Measurements from ENCODE around the gene JAKMIP3.

Gene JAKMIP3

DNA sequence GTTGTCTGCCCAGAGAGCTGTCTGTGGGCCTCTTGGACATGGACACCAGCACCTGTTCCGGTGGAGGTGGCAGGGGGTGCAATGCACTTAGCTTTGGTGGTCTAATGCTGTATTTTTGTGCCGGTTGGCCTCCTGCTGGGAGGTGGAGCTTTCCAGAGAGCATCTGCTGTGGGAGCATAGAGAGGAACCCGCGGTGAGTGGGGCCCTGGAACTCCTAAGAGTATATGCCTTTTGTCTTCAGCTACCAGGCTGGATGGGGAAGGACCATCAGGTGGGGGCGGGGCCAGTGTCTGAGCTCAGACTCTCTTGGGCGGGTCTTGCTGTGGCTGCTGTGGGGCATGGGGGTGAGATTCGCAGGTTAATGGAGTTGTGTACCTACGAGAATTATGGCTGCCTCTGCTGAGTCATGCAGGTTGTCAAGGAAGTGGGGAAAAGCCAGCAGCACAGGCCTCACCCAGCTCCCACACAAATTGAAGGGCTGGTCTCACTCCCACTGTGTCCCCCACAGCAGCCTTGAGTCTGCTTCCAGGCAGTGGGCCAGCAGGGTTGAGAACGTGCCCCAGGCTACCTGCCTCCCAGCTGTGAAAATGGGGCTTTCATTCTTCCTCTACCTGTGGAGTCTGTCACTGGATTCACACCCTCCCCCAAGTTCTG is 29.0 kb downstream of the JAKMIP3 start:
- Histone ChIP-seq H3K4me3 (ENCODE audit: low read length) (no peak overlapping the region), H3K36me3 (ENCODE audit: control insufficient read depth, low read length) (no peaks in the 10 kb centered on the region), H3K27ac (ENCODE audit: low read depth, low read length) (no peak overlapping the region), H3F3A (ENCODE audit: control insufficient read depth, insufficient read depth) (no peaks in the 10 kb centered on the region), H4K20me1 (ENCODE audit: control insufficient read depth, insufficient read depth, low read depth, low read length) (no peaks in the 10 kb centered on the region), H3K4me2 (ENCODE audit: low read length) (no peak overlapping the region), H3K79me2 (ENCODE audit: control insufficient read depth, low read length) (no peaks in the 10 kb centered on the region), H3K9me3 (ENCODE audit: control insufficient read depth, insufficient read depth, low read length) (peaks cover 10% of the 10 kb centered on the region; the same call in 1 of the 2 replicates), H3K27me3 (ENCODE audit: control insufficient read depth, low read length) (no peaks in the 10 kb centered on the region), H3K4me1 (ENCODE audit: control insufficient read depth, low read length) (no peaks in the 10 kb centered on the region), H3K9me2 (replicated peaks; ENCODE audit: control insufficient read depth, low read length) (no peaks in the 10 kb centered on the region)
- TF ChIP-seq, protein P1, sequence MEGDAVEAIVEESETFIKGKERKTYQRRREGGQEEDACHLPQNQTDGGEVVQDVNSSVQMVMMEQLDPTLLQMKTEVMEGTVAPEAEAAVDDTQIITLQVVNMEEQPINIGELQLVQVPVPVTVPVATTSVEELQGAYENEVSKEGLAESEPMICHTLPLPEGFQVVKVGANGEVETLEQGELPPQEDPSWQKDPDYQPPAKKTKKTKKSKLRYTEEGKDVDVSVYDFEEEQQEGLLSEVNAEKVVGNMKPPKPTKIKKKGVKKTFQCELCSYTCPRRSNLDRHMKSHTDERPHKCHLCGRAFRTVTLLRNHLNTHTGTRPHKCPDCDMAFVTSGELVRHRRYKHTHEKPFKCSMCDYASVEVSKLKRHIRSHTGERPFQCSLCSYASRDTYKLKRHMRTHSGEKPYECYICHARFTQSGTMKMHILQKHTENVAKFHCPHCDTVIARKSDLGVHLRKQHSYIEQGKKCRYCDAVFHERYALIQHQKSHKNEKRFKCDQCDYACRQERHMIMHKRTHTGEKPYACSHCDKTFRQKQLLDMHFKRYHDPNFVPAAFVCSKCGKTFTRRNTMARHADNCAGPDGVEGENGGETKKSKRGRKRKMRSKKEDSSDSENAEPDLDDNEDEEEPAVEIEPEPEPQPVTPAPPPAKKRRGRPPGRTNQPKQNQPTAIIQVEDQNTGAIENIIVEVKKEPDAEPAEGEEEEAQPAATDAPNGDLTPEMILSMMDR (IDR thresholded peaks at IDR 0.05; ENCODE audit: low read depth, low read length, poor library complexity, severe bottlenecking), result no peak
- TF ChIP-seq EZH2phosphoT487 (IDR thresholded peaks at IDR 0.05; ENCODE audit: borderline replicate concordance, low read length), result no peak

DNA sequence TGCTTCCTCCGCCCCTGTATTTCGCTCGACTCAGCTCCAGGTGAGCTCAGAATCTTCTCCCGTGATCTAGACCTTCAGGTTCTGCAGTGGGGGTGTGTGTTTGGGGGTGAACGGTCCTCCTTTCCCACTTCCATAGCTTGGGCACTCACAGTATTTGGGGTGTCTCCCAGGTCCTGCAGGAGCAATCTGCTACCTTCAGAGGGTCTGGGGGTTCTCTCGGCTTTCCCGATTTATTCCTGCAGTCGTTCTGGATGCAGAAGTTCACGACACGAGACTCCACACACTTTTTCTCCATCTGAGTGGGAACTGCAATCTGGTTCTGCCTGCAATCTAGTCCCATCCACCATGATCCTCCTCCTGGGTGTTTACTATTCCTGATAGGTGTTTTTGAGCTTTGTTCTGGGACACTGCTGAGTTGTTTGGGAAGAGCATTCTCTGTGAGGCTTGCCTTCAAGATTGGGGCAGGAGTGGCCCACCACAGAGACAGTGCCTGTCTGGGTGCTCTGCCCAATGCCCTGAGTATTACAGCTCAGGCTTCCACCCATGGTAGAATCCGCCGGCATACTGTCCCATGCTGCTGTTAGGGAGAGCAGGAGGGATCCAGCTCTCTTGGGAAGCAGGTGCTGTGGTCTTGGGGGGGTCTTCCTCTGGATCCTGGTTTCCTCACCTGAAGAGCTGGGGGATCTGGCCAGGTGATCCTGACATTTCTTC is 29.8 kb downstream of the JAKMIP3 start:
- Histone ChIP-seq H3K9me3 (ENCODE audit: control insufficient read depth, insufficient read depth, low read length) (peaks cover 10% of the 10 kb centered on the region; the same call in 1 of the 2 replicates), H3K9me2 (replicated peaks; ENCODE audit: control insufficient read depth, low read length) (no peaks in the 10 kb centered on the region), H3K27me3 (ENCODE audit: control insufficient read depth, low read length) (no peaks in the 10 kb centered on the region), H3K4me3 (ENCODE audit: low read length) (no peak overlapping the region), H3F3A (ENCODE audit: control insufficient read depth, insufficient read depth) (no peaks in the 10 kb centered on the region), H4K20me1 (ENCODE audit: control insufficient read depth, insufficient read depth, low read depth, low read length) (no peaks in the 10 kb centered on the region), H3K79me2 (ENCODE audit: control insufficient read depth, low read length) (no peaks in the 10 kb centered on the region), H3K4me1 (ENCODE audit: control insufficient read depth, low read length) (no peaks in the 10 kb centered on the region), H3K27ac (ENCODE audit: low read depth, low read length) (no peak overlapping the region), H3K36me3 (ENCODE audit: control insufficient read depth, low read length) (no peaks in the 10 kb centered on the region), H3K4me2 (ENCODE audit: low read length) (no peak overlapping the region)
- TF ChIP-seq, protein P1 (IDR thresholded peaks at IDR 0.05; ENCODE audit: low read depth, low read length, poor library complexity, severe bottlenecking), result no peak
- no peak for TF ChIP-seq EZH2phosphoT487 (IDR thresholded peaks at IDR 0.05; ENCODE audit: borderline replicate concordance, low read length)

DNA sequence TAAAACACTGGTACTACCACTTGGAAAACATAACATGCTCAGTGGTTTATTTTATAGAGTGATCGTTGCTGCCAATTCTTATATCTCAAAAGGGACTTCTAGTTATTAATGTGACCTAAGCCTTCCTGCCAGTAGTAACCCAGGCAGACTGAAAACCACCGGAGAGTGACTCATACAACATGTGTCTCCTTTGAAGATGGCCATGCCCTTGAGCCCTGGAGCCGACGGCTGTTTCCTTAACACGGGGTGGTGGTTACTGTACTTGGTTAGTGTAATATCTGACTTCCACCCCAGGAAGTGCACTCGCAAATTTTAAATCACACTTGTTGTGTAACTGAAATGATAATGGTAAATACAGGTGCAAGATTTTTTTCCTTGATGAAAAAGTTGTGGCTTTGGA is 30.5 kb downstream of the JAKMIP3 start:
- no peaks in the 10 kb centered on the region for H4K20me1 ChIP-seq (ENCODE audit: control insufficient read depth, insufficient read depth, low read depth, low read length)
- H3K4me1 ChIP-seq (ENCODE audit: control insufficient read depth, low read length), result no peaks in the 10 kb centered on the region
- H3K79me2 ChIP-seq (ENCODE audit: control insufficient read depth, low read length), result no peaks in the 10 kb centered on the region
- H3K36me3 ChIP-seq (ENCODE audit: control insufficient read depth, low read length), result no peaks in the 10 kb centered on the region
- peaks cover 10% of the 10 kb centered on the region; the same call in 1 of the 2 replicates for H3K9me3 ChIP-seq (ENCODE audit: control insufficient read depth, insufficient read depth, low read length)
- H3F3A ChIP-seq (ENCODE audit: control insufficient read depth, insufficient read depth), result no peaks in the 10 kb centered on the region
- TF ChIP-seq EZH2phosphoT487 (IDR thresholded peaks at IDR 0.05; ENCODE audit: borderline replicate concordance, low read length), result no peak
- TF ChIP-seq, protein P1 (IDR thresholded peaks at IDR 0.05; ENCODE audit: low read depth, low read length, poor library complexity, severe bottlenecking), result no peak
- no peaks in the 10 kb centered on the region for H3K9me2 ChIP-seq (replicated peaks; ENCODE audit: control insufficient read depth, low read length)
- H3K4me2 ChIP-seq (ENCODE audit: low read length), result no peak overlapping the region
- H3K4me3 ChIP-seq (ENCODE audit: low read length), result no peak overlapping the region
- H3K27me3 ChIP-seq (ENCODE audit: control insufficient read depth, low read length), result no peaks in the 10 kb centered on the region
- no peak overlapping the region for H3K27ac ChIP-seq (ENCODE audit: low read depth, low read length)

Measured in DOHH2 (cell line).